Testis (tissue), 2 donors: ENCODE results near the gene ME3.

ENCODE experiments used
- CTCF ChIP-seq, 3 experiments: fragments of 450-650 bp in 2 of 3; fragments of 200-600 bp in 1 of 3; sonication (generic) in 1 of 3; IDR thresholded peaks; one replicate each; pipeline ENCODE4 v1.5.1; 2016 to 2019; ENCODE audit warnings: antibody characterized with exemption in 3 of 3, mild to moderate bottlenecking in 2 of 3, moderate library complexity in 1 of 3
- POLR2A ChIP-seq: fragments of 450-650 bp; IDR thresholded peaks from one replicate; pipeline ENCODE4 v1.6.1; 2017; ENCODE audit warnings: antibody characterized with exemption, mild to moderate bottlenecking, moderate library complexity

DNA sequence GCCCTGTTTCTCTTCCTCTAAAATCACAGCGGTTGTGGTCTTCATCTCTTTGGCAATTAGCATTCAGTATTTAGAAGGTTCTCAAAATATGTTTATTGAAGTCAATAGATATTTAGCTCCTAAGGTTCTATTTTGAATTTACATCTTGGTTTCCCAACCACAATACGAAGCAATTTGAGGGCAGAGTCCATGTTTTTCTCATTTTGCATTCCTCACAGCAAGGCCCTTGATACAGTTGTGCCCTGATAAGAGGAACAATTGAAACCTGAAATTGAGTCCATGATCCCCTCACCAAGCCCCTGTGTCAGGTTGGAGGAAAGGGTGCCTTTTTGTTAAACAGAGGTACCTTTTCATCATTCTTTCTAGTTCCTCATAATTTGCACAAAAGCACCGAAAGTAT, 166.2 kb downstream of the ME3 start:
- TF ChIP-seq POLR2A (no peak), CTCF (IDR thresholded peaks at IDR 0.05) (no peak)
